GM12891 (cell line): Measurements from ENCODE around the gene EPHB4.

ENCODE experiments used
- POLR2A ChIP-seq: IDR thresholded peaks from 2 replicates; pipeline ENCODE4 v1.6.1; 2011; ENCODE audit warnings: low read depth, low read length, control low read depth
- POLR2AphosphoS5 ChIP-seq: IDR thresholded peaks from 2 replicates; pipeline ENCODE4 v1.6.1; 2011; ENCODE audit warnings: low read depth, low read length, control low read depth
- POU2F2 ChIP-seq: IDR thresholded peaks from 2 replicates; pipeline ENCODE4 v1.6.1; 2011; ENCODE audit warnings: low read depth, mild to moderate bottlenecking, control low read depth, low read length, moderate library complexity

DNA sequence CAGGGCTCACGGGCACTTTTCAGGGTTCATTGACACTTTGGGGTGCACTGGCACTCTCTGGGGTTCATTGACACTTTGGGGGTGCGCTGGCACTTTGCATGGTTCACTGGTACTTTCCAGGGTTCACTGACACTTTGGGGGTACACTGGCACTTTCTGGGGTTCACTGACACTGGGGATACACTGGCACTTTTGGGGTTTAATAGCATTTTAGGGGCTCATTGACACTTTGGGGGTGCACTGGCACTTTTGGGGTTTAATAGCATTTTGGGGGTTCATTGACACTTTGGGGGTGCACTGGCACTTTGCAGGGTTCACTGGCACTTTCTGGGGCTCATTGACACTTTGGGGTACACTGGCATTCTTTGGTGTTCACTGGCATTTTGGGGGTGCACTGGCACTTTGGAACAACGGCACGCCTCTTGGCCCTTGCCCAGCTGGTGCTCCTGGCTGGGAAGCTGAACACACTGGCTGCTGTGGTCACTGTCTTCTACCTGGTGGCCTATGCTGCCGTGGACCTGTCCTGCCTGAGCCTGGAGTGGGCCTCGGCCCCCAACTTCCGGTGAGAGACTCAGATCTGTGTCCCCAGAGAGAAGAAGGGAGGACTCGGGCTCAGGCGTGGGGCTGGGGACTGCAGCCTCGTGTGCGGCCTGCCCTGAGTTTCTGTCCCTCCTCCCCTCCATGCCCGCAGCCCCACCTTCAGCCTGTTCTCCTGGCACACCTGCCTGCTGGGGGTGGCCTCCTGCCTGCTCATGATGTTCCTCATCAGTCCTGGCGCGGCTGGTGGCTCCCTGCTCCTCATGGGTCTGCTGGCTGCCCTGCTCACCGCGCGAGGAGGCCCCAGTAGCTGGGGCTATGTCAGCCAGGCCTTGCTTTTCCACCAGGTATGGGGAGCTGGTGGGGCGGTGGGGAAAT lies 33.6 kb upstream of the EPHB4 start:
- TF ChIP-seq POU2F2 = no peak
- no peak for TF ChIP-seq POLR2AphosphoS5
- no peak for TF ChIP-seq POLR2A
